Ishikawa (cell line): ENCODE measurements around the gene DNAJC30.

ENCODE experiments used
- CEBPB ChIP-seq: IDR thresholded peaks from 2 replicates; pipeline ENCODE4 v1.6.1; 2012
- EP300 ChIP-seq: IDR thresholded peaks from 2 replicates; pipeline ENCODE4 v1.6.1; 2012; ENCODE audit warnings: borderline replicate concordance
- NFIC ChIP-seq: IDR thresholded peaks from 2 replicates; pipeline ENCODE4 v1.6.1; 2012
- REST ChIP-seq: IDR thresholded peaks from 2 replicates; pipeline ENCODE4 v1.6.1; 2012; ENCODE audit warnings: low read depth, mild to moderate bottlenecking
- TAF1 ChIP-seq: IDR thresholded peaks from 2 replicates; pipeline ENCODE4 v1.6.1; 2012; ENCODE audit warnings: low read depth, mild to moderate bottlenecking
- USF1 ChIP-seq: IDR thresholded peaks from 2 replicates; pipeline ENCODE4 v1.6.1; 2012
- YY1 ChIP-seq: IDR thresholded peaks from 2 replicates; pipeline ENCODE4 v1.6.1; 2012; ENCODE audit warnings: low read depth

- TF ChIP-seq USF1 (no peak), YY1 (no peak), REST (no peak), TAF1 (no peak), EP300 (no peak), CEBPB (no peak), NFIC (no peak)
Observed at GRCh38 chr7:73718438-73718881, 35.2 kb upstream of the DNAJC30 start.
